RWPE1 (cell line): ENCODE data around the gene HSPA12A.

Experiments
- CTCF ChIA-PET: fragments of 350-600 bp; sonication (Branson Sonifier 250); formaldehyde crosslinking; extraction: SDS; loops from one replicate; lab custom pipeline; 2021; lab: Yijun Ruan, JAX
- POLR2A ChIA-PET: fragments of 400-600 bp; formaldehyde crosslinking; extraction: SDS; loops from one replicate; lab custom pipeline; 2020; ENCODE audit warnings: antibody characterized with exemption; ENCODE audit not compliant: low non-redundant PET; lab: Yijun Ruan, JAX
- DNase-seq: peaks from one replicate; pipeline ENCODE4 v3.0.0; 2012; ENCODE audit warnings: low spot score
- H3K27ac ChIP-seq: fragments of 450-650 bp; 2 replicates; pipeline ENCODE4 v1.5.1; 2017
- CTCF ChIP-seq: fragments of 450-650 bp; conservative IDR thresholded peaks from 2 replicates; pipeline ENCODE4 v1.5.1; 2017; ENCODE audit warnings: low read depth, mild to moderate bottlenecking

The HSPA12A gene

GRCh38 chr10:116771959-116772585, 29.7 kb upstream of the HSPA12A start:
- POLR2A ChIA-PET: interaction anchor here (0.5 kb wide), 1 partner anchor 31 kb away, joined by 9 read pairs; no protein-coding TSS in a partner anchor
- H3K27ac ChIP-seq: peak overlapping the region; percentile 89

GRCh38 chr10:116771101-116771958, 29.0 kb upstream of the HSPA12A start:
- no peak for TF ChIP-seq CTCF
- POLR2A ChIA-PET: interaction anchor here (0.5 to 0.6 kb wide), 2 partner anchors 30 to 86 kb away, joined by 5 to 9 read pairs; no protein-coding TSS in a partner anchor
- H3K27ac ChIP-seq: peak overlapping the region; percentile 89
- CTCF ChIA-PET: interaction anchor here (0.6 to 1.8 kb wide), 3 partner anchors 16 to 156 kb away, joined by 4 to 7 read pairs (median 6); no protein-coding TSS in a partner anchor
- DNase-seq: peak; percentile 99

More at GRCh38 chr10:116771959-116772585, 29.7 kb upstream of the HSPA12A start:
- DNase-seq: no peak
- TF ChIP-seq CTCF: no peak
- CTCF ChIA-PET: interaction anchor here (1.8 kb wide), 1 partner anchor 16 kb away, joined by 7 read pairs; no protein-coding TSS in a partner anchor

GRCh38 chr10:116770281-116770680, 27.9 kb upstream of the HSPA12A start:
- DNase-seq: no peak
- no peak for TF ChIP-seq CTCF
- H3K27ac ChIP-seq: peak overlapping the region; percentile 89
- CTCF ChIA-PET: interaction anchor here (1.3 to 1.6 kb wide), 3 partner anchors 18 to 88 kb away, joined by 4 to 7 read pairs (median 6); no protein-coding TSS in a partner anchor
- POLR2A ChIA-PET: no interaction called here

- no peak for TF ChIP-seq CTCF
- ChIA-PET CTCF (interaction anchor here (1.3 to 1.6 kb wide), 2 partner anchors 18 to 32 kb away, joined by 4 to 7 read pairs; no protein-coding TSS in a partner anchor), POLR2A (no interaction called here)
- DNase-seq: peak; percentile 29
- peak overlapping the region; percentile 89; the same call in 1 of the 2 replicates for H3K27ac ChIP-seq
These were observed 27.4 kb upstream of the HSPA12A start for GRCh38 chr10:116769791-116770190.

- no peak for DNase-seq
- no peak for TF ChIP-seq CTCF
- POLR2A ChIA-PET: no interaction called here
- H3K27ac ChIP-seq: peak overlapping the region; percentile 89; the same call in 1 of the 2 replicates
- CTCF ChIA-PET: interaction anchor here (1.3 to 1.6 kb wide), 2 partner anchors 19 to 33 kb away, joined by 4 to 7 read pairs; no protein-coding TSS in a partner anchor
These were observed 27.0 kb upstream of the HSPA12A start for GRCh38 chr10:116769368-116769767.

- no peak for DNase-seq
- peak overlapping the region; percentile 34 for H3K27ac ChIP-seq
- ChIA-PET CTCF (interaction anchor here (1.6 kb wide), 1 partner anchor 19 kb away, joined by 7 read pairs; no protein-coding TSS in a partner anchor), POLR2A (no interaction called here)
- no peak for TF ChIP-seq CTCF
These were observed 26.4 kb upstream of the HSPA12A start for GRCh38 chr10:116768786-116769185.
